HEK293 (cell line): ENCODE results near the gene PRKCE.

Source experiments
- YY1 ChIP-seq: fragments of 450-650 bp; formaldehyde crosslinking; IDR thresholded peaks from 2 replicates; pipeline ENCODE4 v1.5.1; 2018; ENCODE audit warnings: missing biosample characterization, missing genetic modification characterization
- ZEB2 ChIP-seq: fragments of 450-650 bp; formaldehyde crosslinking; IDR thresholded peaks from 2 replicates; pipeline ENCODE4 v1.5.1; 2016; ENCODE audit warnings: missing biosample characterization, missing genetic modification characterization
- ZNF175 ChIP-seq: fragments of 450-650 bp; formaldehyde crosslinking; IDR thresholded peaks from 2 replicates; pipeline ENCODE4 v1.5.1; 2016; ENCODE audit warnings: missing biosample characterization, missing genetic modification characterization
- ZNF311 ChIP-seq: fragments of 450-650 bp; formaldehyde crosslinking; IDR thresholded peaks from 2 replicates; pipeline ENCODE4 v1.5.1; 2017; ENCODE audit warnings: missing biosample characterization, missing genetic modification characterization, borderline replicate concordance
- ZNF629 ChIP-seq: fragments of 450-650 bp; formaldehyde crosslinking; IDR thresholded peaks from 2 replicates; pipeline ENCODE4 v1.5.1; 2017; ENCODE audit warnings: missing biosample characterization, missing genetic modification characterization
- TF ChIP-seq, protein P1 (sequence below): sonication (generic); formaldehyde crosslinking; IDR thresholded peaks from 2 replicates; pipeline ENCODE4 v1.8.1; 2022; ENCODE audit warnings: mild to moderate bottlenecking, moderate library complexity, missing genetic modification reagents
- TF ChIP-seq, protein P2 (sequence below): fragments of 450-650 bp; formaldehyde crosslinking; IDR thresholded peaks from 2 replicates; pipeline ENCODE4 v1.5.1; 2016; ENCODE audit warnings: missing biosample characterization, missing genetic modification characterization

DNA sequence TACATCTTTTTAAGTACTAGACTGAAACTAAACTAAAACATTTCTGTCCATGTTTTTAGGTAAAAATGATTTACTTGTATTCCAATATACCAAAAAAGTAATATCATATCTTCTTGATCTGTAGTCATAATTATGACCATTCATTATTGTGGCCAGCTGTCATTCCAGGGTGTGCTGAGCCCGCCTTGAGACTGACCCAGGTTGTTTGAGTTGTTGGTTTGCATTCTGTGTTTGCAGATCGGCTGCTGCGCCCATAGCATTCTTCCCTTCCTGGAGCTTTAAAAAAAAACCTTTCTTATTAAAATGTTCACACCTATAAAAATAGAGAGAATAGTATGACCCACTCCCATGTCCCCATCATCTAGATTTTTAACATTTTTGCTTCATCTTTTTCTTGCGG lies 101.9 kb downstream of the PRKCE start:
- TF ChIP-seq, protein P1, sequence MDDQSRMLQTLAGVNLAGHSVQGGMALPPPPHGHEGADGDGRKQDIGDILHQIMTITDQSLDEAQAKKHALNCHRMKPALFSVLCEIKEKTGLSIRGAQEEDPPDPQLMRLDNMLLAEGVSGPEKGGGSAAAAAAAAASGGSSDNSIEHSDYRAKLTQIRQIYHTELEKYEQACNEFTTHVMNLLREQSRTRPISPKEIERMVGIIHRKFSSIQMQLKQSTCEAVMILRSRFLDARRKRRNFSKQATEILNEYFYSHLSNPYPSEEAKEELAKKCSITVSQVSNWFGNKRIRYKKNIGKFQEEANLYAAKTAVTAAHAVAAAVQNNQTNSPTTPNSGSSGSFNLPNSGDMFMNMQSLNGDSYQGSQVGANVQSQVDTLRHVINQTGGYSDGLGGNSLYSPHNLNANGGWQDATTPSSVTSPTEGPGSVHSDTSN (CRISPR knock-in tag) = no peak
- TF ChIP-seq ZNF629 (no peak), ZEB2 (no peak), ZNF311 (tag by site-specific recombination) (no peak), YY1 (tag by site-specific recombination) (no peak), ZNF175 (tag by site-specific recombination) (no peak)
- TF ChIP-seq, protein P2, sequence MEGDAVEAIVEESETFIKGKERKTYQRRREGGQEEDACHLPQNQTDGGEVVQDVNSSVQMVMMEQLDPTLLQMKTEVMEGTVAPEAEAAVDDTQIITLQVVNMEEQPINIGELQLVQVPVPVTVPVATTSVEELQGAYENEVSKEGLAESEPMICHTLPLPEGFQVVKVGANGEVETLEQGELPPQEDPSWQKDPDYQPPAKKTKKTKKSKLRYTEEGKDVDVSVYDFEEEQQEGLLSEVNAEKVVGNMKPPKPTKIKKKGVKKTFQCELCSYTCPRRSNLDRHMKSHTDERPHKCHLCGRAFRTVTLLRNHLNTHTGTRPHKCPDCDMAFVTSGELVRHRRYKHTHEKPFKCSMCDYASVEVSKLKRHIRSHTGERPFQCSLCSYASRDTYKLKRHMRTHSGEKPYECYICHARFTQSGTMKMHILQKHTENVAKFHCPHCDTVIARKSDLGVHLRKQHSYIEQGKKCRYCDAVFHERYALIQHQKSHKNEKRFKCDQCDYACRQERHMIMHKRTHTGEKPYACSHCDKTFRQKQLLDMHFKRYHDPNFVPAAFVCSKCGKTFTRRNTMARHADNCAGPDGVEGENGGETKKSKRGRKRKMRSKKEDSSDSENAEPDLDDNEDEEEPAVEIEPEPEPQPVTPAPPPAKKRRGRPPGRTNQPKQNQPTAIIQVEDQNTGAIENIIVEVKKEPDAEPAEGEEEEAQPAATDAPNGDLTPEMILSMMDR = no peak
